GM18499 (cell line): ENCODE data around the gene CRKL.
"Not testable (repeated sequence)": the region's sequence is repeated elsewhere in the genome, so short reads cannot be mapped to it uniquely, and the experiment has no call there.

Experiments
- ATAC-seq: cut with Tn5 transposase; IDR thresholded peaks from one replicate; pipeline ENCODE4 v1.9.1; 2021; ENCODE audit warnings: moderate number of reproducible peaks; ENCODE audit not compliant: insufficient read depth, unreplicated experiment

CRKL gene

DNA sequence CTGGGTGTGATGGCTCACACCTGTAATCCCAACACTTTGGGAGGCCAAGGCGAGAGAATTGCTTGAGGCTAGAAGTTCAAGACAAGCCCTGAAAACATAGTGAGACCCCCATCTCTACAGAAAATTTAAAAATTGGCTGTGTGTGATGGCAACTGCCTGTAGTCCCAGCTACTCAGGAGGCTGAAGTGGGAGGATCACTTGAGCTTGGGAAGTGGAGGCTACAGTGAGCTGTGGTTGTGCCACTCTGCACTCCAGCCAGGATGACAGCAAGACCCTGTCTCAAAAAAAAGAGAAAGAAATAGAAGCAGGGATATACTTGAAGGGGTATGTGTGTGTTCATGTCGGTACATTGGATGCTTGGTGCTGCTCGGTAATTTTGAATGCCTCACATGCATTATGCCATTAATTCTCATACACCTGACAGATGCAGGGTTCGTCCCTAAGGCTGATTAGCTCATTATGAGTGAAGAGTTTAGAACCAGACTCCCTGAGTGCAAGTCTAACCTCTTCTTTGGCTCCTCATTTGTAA lies 14.0 kb downstream of the CRKL start:
- ATAC-seq = no peak

DNA sequence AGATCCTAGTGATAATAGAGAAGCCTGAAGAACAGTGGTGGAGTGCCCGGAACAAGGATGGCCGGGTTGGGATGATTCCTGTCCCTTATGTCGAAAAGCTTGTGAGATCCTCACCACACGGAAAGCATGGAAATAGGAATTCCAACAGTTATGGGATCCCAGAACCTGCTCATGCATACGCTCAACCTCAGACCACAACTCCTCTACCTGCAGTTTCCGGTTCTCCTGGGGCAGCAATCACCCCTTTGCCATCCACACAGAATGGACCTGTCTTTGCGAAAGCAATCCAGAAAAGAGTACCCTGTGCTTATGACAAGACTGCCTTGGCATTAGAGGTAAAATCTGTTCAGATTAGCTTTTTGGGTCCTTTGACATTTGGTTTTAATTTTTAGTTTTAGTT lies 16.7 kb downstream of the CRKL start:
- no peak for ATAC-seq

DNA sequence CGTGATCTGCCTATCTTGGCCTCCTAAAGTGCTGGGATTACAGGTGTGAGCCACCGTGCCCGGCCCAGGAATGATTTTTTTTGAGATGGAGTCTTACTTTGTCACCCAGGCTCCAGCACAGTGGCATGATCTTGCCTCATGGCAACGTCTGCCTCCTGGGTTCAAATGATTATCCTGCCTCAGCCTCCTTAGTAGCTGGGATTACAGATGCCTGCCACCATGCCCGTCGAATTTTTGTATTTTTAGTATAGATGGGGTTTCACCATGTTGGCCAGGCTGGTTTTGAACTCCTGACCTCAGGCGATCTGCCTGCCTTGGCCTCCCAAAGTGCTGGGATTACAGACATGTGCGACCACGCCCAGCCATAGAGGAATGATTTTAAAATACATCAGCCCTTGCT lies 17.8 kb downstream of the CRKL start:
- ATAC-seq = not testable (repeated sequence)

DNA sequence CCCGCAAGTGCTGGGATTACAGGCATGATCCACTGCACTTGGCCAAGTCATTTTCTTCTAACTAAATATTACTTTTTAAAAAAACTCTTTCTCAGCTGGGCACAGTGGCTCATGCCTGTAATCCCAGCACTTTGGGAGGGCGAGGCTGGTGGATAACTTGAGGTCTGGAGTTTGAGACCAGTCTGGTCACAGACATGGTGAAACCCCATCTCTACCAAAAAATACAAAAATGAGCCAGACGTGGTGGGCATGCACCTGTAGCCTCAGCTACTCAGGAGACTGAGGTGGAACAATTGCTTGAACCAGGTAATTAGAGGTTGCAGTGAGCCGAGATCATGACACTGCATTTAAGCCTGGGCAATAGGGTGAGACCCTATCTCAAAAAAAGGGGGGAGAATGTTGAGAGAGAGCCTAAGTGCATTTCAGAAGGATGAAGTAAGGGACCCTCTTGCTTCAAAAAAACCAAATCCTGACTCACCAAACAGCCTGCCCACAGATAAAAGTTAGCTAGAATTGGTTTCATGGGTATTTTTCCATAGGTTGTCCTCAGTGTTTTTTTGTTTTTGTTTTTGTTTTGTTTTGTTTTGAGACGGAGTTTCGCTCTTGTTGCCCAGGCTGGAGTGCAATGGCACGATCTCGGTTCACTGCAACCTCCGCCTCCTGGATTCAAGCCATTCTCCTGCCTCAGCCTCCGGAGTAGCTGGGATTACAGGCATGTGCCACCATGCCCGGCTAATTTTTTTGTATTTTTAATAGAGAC lies 18.8 kb downstream of the CRKL start:
- ATAC-seq = not testable (repeated sequence)

DNA sequence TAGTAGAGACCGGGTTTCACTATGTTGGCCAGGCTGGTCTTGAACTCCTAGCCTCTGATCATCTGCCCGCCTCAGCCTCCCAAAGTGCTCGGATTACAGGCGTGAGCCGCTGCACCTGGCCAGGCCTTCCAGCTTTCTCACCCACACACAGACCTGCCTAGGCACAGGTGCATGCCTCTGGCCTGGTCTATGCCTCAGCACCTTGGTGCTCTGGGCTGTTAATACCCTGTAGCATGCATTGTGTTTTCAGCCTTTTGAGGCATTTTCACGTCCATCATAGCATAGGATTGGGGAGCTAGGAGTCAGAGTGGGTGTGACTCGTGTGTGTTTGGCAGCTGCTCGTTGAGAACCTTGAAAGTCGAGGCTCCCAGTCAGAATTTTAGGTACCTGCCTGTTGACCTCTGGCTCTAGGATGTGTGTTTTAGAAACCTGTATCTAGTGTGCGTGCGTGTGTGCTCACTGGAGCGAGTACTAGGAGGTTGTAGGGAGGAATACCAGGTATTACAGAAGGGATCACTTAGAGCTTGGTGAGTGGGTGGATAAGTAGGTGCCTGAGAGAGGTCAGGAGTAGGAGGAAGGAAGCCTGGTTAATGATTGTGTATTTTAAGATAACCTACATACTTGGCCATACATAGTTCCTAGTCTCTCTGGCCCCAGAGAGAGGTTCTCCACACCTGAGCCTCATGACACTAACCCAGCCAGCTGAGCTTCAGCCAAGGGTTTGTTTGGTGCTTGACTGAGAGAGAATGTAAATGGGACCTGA lies 20.0 kb downstream of the CRKL start:
- no peak for ATAC-seq

DNA sequence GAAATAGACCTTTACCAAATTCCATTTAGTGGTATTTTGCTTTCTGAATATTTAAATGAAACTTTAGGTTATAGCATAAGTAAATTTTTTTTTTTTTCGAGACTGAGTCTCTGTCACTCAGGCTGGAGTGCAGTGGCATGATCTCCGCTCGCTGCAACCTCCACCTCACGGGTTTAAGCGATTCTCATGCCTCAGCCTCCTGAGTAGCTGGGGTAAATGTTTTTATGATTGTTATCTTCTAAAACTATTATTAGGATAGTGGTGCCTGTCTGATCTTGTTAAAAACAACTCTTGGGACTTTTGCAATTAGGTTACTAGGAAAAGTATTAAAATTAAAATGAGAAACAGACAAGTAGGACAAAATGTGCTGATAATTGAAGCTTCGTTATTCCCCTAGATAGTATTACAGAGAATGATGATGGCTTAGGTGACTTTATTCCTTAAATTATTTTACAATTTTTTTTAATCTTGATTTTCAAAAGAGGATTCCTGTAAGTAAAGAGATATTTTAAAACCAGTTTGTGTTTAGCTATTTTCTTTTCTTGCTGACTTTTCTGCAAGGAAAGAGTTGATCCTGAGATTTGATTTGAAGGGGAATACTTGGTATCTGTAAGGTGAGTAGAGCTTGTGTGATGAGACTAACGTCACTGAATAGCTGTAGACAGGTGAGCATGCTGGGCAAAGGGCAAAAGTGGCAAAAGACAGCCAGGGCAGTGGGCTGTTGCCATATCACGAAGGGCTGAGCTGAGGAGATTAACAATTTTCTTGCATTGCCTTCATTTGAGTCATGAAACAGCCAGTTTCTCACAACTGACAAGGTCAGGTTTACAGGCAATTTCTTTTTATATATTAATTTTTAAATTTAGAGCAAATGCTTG lies 20.8 kb downstream of the CRKL start:
- no peak for ATAC-seq

DNA sequence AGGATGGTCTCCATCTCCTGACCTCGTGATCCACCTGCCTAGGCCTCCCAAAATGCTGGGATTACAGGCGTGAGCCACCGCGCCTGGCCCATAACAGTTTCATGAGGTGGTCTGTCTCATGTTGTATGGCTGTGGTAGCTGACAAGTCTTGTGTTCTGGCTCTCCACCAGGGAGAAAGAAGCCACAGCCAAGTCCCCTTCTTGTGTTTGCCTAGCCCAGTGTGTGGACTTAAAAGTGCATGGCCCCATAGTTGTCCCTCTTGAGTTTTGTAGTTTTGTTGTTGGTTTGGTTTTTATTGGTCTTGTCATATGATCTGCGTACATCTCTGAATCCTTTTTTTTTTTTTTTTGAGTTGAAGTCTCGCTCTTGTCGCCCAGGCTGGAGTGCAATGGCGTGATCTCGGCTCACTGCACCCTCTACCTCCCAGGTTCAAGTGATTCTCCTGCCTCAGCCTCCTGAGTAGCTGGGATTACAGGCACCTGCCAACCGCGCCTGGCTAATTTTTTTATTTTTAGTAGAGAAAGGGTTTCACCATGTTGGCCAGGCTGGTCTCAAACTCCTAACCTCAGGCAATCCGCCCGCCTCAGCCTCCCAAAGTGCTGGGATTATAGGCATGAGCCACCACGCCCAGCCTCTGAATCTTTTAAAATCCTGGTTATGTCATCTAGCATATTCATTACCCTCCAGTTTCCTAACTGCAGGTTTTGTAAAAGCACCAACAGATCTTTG lies 22.4 kb downstream of the CRKL start:
- not testable (repeated sequence) for ATAC-seq

DNA sequence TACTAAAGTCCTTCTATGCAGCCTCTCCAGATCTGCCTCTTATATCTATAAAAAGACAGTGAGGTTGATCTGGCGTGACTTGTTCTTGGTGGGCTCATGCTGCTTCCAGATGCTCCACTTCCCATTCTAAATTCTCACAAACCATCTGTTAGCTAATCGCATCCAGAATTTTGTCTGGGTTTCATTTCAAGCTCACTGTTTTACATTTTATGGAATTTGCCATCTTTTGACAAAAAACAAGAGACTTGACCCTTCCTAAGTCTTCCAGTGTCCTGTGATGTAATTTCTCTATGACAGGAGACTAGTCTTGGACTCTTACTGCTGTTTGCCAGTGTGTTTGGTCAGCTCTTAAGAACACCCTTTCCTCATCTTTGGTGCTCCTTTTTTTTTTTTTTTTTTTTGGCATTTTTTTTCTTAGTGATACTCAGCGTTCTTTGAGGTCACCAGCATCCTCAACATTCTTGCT lies 23.0 kb downstream of the CRKL start:
- no peak for ATAC-seq

DNA sequence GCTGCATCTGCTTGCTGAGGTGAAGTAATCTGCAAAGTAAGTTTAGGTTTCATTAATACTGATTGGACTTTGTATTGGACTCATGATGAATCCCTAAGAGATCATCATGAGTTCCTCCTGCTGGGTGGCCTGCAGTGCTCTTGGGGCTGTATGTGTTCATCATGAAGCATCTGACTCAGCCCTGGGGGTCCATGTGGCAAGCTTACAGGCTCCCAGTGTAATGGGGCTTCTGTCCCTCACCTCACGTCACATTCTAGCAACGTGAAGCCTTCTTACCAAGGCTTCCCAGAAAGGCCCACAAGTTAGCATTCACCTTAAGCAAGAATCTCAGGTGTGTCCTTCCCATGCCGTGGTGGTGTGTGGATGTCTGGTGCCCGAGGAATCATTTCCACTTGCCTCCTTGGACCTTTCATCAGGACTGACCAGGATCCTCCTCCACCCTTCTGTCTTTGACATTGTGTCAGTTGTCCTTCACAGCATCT lies 23.7 kb downstream of the CRKL start:
- ATAC-seq = no peak

DNA sequence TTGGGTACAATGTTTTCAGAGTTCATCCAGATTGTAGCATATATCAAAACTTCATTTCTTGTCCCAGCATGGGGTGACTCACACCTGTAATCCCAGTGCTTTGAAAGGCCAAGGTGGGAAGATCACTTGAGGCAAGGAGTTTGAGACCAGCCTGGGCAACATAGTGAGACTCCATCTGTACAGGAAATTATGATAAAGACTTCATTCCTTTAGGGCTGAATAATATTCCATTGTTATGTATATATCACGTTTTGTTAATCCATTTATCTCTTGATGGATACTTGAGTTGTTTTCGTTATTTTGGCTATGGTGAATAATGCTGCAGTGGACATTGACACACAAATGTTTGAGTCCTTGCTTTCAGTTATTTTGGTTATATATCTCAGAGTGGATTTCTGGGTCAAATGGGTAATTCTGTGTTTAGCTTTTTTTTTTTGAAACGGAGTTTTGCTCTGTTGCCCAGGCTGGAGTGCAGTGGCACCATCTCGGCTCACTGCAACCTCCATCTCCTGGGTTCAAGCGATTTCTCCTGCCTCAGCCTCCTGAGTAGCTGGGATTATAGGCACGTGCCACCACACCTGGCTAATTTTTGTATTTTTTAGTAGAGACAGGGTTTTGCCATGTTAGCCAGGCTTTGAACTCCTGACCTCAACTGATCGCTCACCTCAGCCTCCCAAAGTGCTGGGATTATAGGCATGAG lies 25.1 kb downstream of the CRKL start:
- ATAC-seq = not testable (repeated sequence)

DNA sequence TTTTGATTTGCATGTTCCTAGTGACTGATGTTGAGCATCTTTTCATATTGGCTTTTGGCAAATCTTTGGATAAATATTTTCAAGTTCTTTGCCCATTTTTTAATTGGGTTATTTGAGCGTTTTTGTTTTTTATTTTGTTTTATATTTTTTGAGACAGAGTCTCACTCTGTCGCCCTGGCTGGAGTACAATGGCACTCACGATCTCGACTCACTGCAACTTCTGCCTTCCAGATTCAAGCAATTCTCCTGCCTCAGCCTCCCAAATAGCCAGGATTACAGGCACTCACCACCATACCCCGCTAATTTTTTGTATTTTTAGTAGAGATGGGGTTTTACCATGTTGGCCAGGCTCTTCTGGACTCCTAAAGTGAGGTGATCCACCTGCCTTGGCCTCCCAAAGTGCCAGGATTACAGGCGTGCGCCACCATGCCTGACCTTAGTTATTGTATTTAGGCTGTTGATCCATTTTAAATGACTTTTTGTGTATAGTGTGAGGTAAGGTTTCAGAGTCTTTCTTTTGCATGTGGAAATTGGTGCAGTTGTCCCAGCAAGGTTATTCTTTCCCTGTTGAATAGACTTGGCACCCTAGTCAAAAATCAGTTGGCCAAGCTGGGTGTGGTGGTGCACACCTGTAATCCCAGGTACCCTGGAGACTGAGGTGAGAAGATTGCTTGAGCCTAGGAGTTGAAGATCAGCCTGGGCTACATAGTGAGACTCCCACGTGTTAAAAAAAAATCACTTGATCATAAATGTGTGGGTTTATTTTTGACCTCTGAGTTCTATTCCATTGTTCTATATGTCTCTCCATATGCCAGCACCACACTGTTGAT lies 26.1 kb downstream of the CRKL start:
- no peak for ATAC-seq

DNA sequence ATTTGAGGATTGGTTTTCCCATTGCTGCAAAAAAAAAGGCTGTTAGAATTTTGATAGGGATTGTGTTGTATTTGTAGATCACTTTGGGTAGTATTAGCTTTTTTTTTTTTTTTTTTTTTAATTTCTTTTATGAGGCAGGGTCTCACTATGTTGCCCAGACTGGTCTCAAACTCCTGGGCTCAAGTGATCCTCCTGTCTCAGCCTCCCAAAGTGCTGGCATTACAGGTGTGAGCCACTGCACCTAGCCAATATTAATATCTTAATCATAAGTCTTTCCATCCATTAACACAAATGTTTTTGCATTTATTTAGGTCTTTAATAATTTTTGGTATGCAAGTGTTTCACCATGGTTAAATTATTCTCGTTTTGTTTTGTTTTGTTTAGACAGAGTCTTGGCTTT lies 26.8 kb downstream of the CRKL start:
- no peak for ATAC-seq

DNA sequence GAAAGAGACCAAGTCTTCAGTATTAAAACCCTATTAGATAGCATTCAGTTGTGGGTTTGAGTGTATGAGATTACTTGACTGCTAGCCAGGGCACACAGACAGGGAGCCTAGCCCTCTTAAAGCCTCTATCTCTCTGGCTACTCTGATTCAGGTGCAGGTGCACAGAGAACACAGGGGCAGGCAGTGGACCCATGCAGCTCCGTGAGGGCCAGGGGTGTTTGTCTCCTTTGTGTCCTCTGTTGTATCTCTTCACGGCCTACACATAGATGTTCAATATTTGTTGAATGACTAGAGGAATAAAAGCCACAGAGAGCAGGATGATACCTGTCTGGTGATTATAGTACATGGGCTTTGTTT lies 28.3 kb downstream of the CRKL start:
- ATAC-seq = no peak

DNA sequence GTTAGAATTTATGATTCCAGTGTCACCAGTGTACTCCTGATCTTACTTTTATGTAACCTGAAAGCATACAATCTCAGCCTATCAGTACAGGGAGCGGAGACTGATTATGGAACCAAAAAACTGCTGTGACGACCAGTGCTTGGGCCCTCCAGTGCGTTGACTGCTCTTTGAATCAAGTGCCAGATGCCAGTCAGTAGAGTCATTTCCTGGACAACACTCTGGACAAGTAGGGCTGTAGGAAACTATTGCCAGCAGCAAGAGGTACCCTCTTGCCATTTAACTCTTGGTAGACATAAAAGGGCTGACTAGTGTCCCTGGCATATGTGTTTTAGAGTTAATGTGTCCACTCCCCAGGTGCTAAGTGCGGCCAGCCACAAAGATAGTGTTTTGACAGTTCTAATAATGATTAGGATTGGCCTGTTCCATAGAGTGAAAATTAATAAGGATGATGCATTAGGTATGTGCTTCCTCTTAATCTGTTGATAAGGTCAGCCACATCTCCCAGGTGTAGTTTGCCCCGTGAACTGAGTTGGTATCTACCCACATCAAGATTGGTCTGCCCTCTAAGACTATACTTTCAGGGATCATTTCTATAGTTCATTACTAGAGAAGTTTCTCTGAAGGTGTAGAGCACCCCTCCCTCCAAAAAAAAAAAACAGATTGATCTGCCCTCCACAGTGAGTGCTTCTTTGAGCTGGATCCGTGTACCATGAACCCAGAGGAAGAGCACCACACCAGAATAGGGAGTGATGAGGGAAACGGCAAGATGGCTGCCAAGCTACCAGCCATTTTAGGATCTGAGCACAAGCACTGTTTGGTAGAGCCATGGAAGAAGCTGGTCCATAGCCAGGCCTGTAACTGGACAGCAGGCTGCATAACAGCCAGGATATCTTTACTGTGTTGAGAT lies 29.1 kb downstream of the CRKL start:
- ATAC-seq = no peak

DNA sequence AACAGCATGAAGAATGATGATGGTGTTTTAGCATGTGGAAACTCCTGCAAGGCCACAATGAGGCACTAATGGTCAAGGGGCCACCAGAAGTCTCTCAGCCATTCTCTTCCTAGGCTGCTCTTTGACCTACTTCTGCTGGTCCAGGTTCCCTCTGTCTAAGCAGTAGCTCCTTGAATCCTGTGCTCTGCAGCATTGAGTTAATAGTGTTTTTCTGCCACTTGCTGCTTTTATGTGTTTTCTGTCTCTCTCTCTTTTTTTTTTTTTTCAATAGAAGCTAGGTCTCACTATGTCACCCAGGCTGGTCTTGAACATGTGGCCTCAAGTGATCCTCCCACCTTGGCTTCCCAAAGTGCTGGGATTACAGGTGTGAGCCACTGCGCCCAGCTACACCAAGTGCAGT lies 29.8 kb downstream of the CRKL start:
- no peak for ATAC-seq

DNA sequence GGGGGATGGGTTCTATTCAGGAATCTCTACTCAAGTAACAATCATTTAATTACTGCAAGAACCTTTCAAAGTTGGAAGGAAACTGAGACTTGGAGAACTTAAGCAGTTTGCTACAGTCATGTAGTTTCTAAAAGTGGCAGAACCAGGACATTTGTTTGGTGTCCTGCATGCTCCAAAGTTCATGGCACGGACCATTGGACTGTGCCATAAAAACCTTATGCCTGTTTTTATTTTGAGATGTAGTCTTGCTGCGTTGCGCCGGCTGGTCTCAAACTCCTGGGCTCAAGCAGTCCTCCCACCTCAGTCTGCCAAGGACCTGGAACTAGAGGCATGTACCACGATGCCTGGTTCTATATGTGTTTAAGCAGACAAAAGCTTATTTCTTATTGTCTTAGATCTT lies 31.2 kb downstream of the CRKL start:
- no peak for ATAC-seq

DNA sequence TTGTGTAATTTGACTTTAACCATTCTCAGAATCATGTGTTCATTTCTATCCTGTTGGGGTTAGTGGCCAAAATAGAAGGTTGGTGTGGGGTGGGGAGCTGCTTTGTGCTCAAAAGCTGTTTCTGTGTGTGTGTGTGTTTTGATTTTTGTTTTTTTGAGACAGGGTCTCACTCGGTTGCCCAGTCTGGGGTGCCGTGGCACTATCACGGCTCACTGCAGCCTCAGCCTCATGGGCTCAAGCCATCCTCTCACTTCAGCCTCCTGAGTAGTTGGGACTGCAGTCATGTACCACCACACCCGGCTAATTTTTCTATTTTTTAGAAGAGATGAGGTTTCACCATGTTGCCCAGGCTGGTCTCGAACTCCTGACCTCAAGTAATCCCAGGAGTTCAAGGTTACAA lies 31.8 kb downstream of the CRKL start:
- no peak for ATAC-seq
